ENCODE measurements around the gene TMEM266.

The TMEM266 gene

GRCh38 chr15:76173317-76173834 lies 113.6 kb downstream of the TMEM266 start:
- no peaks in the 10 kb centered on the region for H3K79me2 ChIP-seq (ENCODE audit: insufficient read depth, low read length)
- no peaks in the 10 kb centered on the region for H3K27me3 ChIP-seq (ENCODE audit: insufficient read depth, low read length, poor library complexity, severe bottlenecking)
- no peaks in the 10 kb centered on the region for H3K4me1 ChIP-seq (ENCODE audit: insufficient read depth, low read length, poor library complexity, severe bottlenecking)
- TF ChIP-seq CTCF (conservative IDR thresholded peaks at IDR 0.05; ENCODE audit: low read length) (no peak), EZH2phosphoT487 (IDR thresholded peaks at IDR 0.05; ENCODE audit: borderline replicate concordance) (no peak)
- no peak overlapping the region for H3K9ac ChIP-seq (ENCODE audit: low read depth, low read length, poor library complexity, severe bottlenecking)
- H2AFZ ChIP-seq (ENCODE audit: low read length): no peak overlapping the region
- no peaks in the 10 kb centered on the region for H3F3A ChIP-seq (ENCODE audit: low read depth)
- no peaks in the 10 kb centered on the region for H3K9me2 ChIP-seq (replicated peaks; ENCODE audit: low read depth, low read length)
- no peaks in the 10 kb centered on the region for H3K9me3 ChIP-seq (ENCODE audit: insufficient read depth, low read depth, low read length)
- no peak overlapping the region for H3K4me2 ChIP-seq (ENCODE audit: low read depth, low read length, poor library complexity, severe bottlenecking)
- H4K20me1 ChIP-seq (ENCODE audit: insufficient read depth, low read length, poor library complexity, severe bottlenecking): no peaks in the 10 kb centered on the region
- no peaks in the 10 kb centered on the region for H3K36me3 ChIP-seq (ENCODE audit: insufficient read depth, low read length)
- no peak overlapping the region for H3K4me3 ChIP-seq (ENCODE audit: low read length, poor library complexity, severe bottlenecking)

GRCh38 chr15:76174654-76175053 lies 114.9 kb downstream of the TMEM266 start:
- no peak overlapping the region for H3K4me2 ChIP-seq (ENCODE audit: low read depth, low read length, poor library complexity, severe bottlenecking)
- no peak overlapping the region for H3K9ac ChIP-seq (ENCODE audit: low read depth, low read length, poor library complexity, severe bottlenecking)
- H3K9me2 ChIP-seq (replicated peaks; ENCODE audit: low read depth, low read length): no peaks in the 10 kb centered on the region
- no peaks in the 10 kb centered on the region for H3K9me3 ChIP-seq (ENCODE audit: insufficient read depth, low read depth, low read length)
- no peaks in the 10 kb centered on the region for H3F3A ChIP-seq (ENCODE audit: low read depth)
- H3K36me3 ChIP-seq (ENCODE audit: insufficient read depth, low read length): no peaks in the 10 kb centered on the region
- TF ChIP-seq CTCF (conservative IDR thresholded peaks at IDR 0.05; ENCODE audit: low read length) (no peak), EZH2phosphoT487 (IDR thresholded peaks at IDR 0.05; ENCODE audit: borderline replicate concordance) (no peak)
- no peak overlapping the region for H2AFZ ChIP-seq (ENCODE audit: low read length)
- H4K20me1 ChIP-seq (ENCODE audit: insufficient read depth, low read length, poor library complexity, severe bottlenecking): no peaks in the 10 kb centered on the region
- no peaks in the 10 kb centered on the region for H3K4me1 ChIP-seq (ENCODE audit: insufficient read depth, low read length, poor library complexity, severe bottlenecking)
- H3K79me2 ChIP-seq (ENCODE audit: insufficient read depth, low read length): no peaks in the 10 kb centered on the region
- no peak overlapping the region for H3K4me3 ChIP-seq (ENCODE audit: low read length, poor library complexity, severe bottlenecking)
- H3K27me3 ChIP-seq (ENCODE audit: insufficient read depth, low read length, poor library complexity, severe bottlenecking): no peaks in the 10 kb centered on the region

GRCh38 chr15:76175442-76175841 lies 115.7 kb downstream of the TMEM266 start:
- TF ChIP-seq CTCF (conservative IDR thresholded peaks at IDR 0.05; ENCODE audit: low read length) (no peak), EZH2phosphoT487 (IDR thresholded peaks at IDR 0.05; ENCODE audit: borderline replicate concordance) (no peak)
- H3F3A ChIP-seq (ENCODE audit: low read depth): no peaks in the 10 kb centered on the region
- no peaks in the 10 kb centered on the region for H3K9me3 ChIP-seq (ENCODE audit: insufficient read depth, low read depth, low read length)
- no peaks in the 10 kb centered on the region for H3K4me1 ChIP-seq (ENCODE audit: insufficient read depth, low read length, poor library complexity, severe bottlenecking)
- no peak overlapping the region for H3K4me3 ChIP-seq (ENCODE audit: low read length, poor library complexity, severe bottlenecking)
- no peak overlapping the region for H3K4me2 ChIP-seq (ENCODE audit: low read depth, low read length, poor library complexity, severe bottlenecking)
- H3K9me2 ChIP-seq (replicated peaks; ENCODE audit: low read depth, low read length): no peaks in the 10 kb centered on the region
- no peak overlapping the region for H2AFZ ChIP-seq (ENCODE audit: low read length)
- no peaks in the 10 kb centered on the region for H3K79me2 ChIP-seq (ENCODE audit: insufficient read depth, low read length)
- no peak overlapping the region for H3K9ac ChIP-seq (ENCODE audit: low read depth, low read length, poor library complexity, severe bottlenecking)
- no peaks in the 10 kb centered on the region for H3K27me3 ChIP-seq (ENCODE audit: insufficient read depth, low read length, poor library complexity, severe bottlenecking)
- H3K36me3 ChIP-seq (ENCODE audit: insufficient read depth, low read length): no peaks in the 10 kb centered on the region
- H4K20me1 ChIP-seq (ENCODE audit: insufficient read depth, low read length, poor library complexity, severe bottlenecking): no peaks in the 10 kb centered on the region
